HL-60 (cell line): ENCODE results near the gene EME2.

Experiments used
- DNase-seq, 2 experiments: peaks; one replicate each; pipeline ENCODE4 v3.0.0-alpha.2; 2010 to 2020; ENCODE audit warnings: low read depth in 1 of 2, low spot score in 1 of 2
- H3K27ac ChIP-seq: fragments of 250-450 bp; sonication (Bioruptor Pico); replicated peaks from 2 replicates; pipeline ENCODE4 v1.5.1; 2020; ENCODE audit warnings: mild to moderate bottlenecking, moderate library complexity
- H3K27me3 ChIP-seq: fragments of 250-450 bp; sonication (Bioruptor Pico); 2 replicates; pipeline ENCODE4 v1.5.1; 2021; ENCODE audit warnings: mild to moderate bottlenecking, moderate library complexity; ENCODE audit not compliant: insufficient read depth, poor library complexity, severe bottlenecking
- H3K4me3 ChIP-seq: replicated peaks from 2 replicates; pipeline ENCODE4 v1.5.1; 2011; ENCODE audit warnings: mild to moderate bottlenecking, control low read depth, low read length; ENCODE audit not compliant: insufficient read depth
- CTCF ChIP-seq: IDR thresholded peaks from one replicate; pipeline ENCODE4 v1.5.1; 2011; ENCODE audit warnings: low read length, control low read depth, inconsistent platforms; ENCODE audit not compliant: insufficient read depth
- GABPA ChIP-seq: IDR thresholded peaks from 2 replicates; pipeline ENCODE4 v1.6.1; 2012; ENCODE audit warnings: low read depth
- POLR2AphosphoS5 ChIP-seq: IDR thresholded peaks from 2 replicates; pipeline ENCODE4 v1.6.1; 2012; ENCODE audit warnings: low read depth
- REST ChIP-seq: IDR thresholded peaks from 2 replicates; pipeline ENCODE4 v1.6.1; 2012; ENCODE audit warnings: low read depth; ENCODE audit not compliant: insufficient replicate concordance
- SPI1 ChIP-seq: IDR thresholded peaks from 2 replicates; pipeline ENCODE4 v1.6.1; 2012; ENCODE audit warnings: low read depth, mild to moderate bottlenecking, borderline replicate concordance

Gene EME2

GRCh38 chr16:1785846-1786170 lies 13.2 kb downstream of the EME2 start:
- H3K4me3 ChIP-seq = no peak overlapping the region
- TF ChIP-seq SPI1 (no peak), REST (no peak), CTCF (no peak), POLR2AphosphoS5 (no peak), GABPA (no peak)
- H3K27me3 ChIP-seq = no peaks in the 10 kb centered on the region
- no peak overlapping the region for H3K27ac ChIP-seq
- DNase-seq = no peak

GRCh38 chr16:1786242-1787055 lies 13.8 kb downstream of the EME2 start:
- DNase-seq = no peak
- H3K4me3 ChIP-seq = no peak overlapping the region
- no peak for TF ChIP-seq GABPA
- TF ChIP-seq SPI1 = no peak
- H3K27ac ChIP-seq = no peak overlapping the region
- H3K27me3 ChIP-seq = no peaks in the 10 kb centered on the region

GRCh38 chr16:1787056-1787321 lies 14.4 kb downstream of the EME2 start:
- Histone ChIP-seq H3K4me3 (no peak overlapping the region), H3K27me3 (no peaks in the 10 kb centered on the region), H3K27ac (no peak overlapping the region)
- no peak for DNase-seq
- TF ChIP-seq SPI1 (no peak), GABPA (no peak), CTCF (no peak), POLR2AphosphoS5 (no peak), REST (no peak)

GRCh38 chr16:1787322-1788094 lies 14.9 kb downstream of the EME2 start:
- no peak for TF ChIP-seq CTCF
- no peak for TF ChIP-seq GABPA
- no peak for TF ChIP-seq POLR2AphosphoS5
- TF ChIP-seq SPI1 = no peak
- TF ChIP-seq REST = no peak
- H3K4me3 ChIP-seq = no peak overlapping the region

More at GRCh38 chr16:1787322-1788094, 14.9 kb downstream of the EME2 start:
- Histone ChIP-seq H3K27ac (no peak overlapping the region), H3K27me3 (no peaks in the 10 kb centered on the region)
- no peak for DNase-seq
